M059J (cell line): ENCODE results near the gene HSPA14. TPM values are rescaled to one million over a fixed set of nuclear protein-coding genes. Genes with fewer than 3 reads are reported as not detected.
"Not testable (repeated sequence)": the region's sequence is repeated elsewhere in the genome, so short reads cannot be mapped to it uniquely, and the experiment has no call there.

Source experiments
- DNase-seq: peaks from one replicate; pipeline ENCODE4 v3.0.0-alpha.2; 2012; ENCODE audit warnings: low read depth
- total RNA-seq: library from RNA; depleted of rRNA; stranded (reverse); fragments of >200 nt; shearing (Covaris generic); gene quantifications from 2 replicates; pipeline ENCODE4 v1.2.3, GENCODE V29; 2014; rRNA removed

Gene HSPA14
- total RNA-seq, 1 experiment from 2014 or later, result 20.2 TPM

DNA sequence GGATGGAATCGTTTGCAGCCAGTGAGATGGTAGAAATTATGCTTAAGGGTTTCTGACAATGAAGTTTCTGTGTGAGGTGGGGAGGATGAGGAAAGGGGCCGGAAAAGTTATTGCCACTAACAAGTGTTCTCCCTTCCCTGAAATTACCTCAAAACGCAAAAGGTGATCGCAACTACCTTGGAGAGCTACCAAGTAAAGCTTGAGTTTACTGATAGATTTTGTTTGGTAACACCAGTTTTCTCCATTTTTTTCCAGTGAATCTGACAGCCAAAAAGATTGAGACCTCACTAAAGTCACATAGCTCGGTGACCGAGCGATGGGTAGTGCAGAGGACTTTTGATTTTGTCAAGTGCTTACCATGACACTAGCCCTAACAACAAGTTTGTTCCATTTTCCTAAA lies 42.1 kb downstream of the HSPA14 start:
- no peak for DNase-seq

DNA sequence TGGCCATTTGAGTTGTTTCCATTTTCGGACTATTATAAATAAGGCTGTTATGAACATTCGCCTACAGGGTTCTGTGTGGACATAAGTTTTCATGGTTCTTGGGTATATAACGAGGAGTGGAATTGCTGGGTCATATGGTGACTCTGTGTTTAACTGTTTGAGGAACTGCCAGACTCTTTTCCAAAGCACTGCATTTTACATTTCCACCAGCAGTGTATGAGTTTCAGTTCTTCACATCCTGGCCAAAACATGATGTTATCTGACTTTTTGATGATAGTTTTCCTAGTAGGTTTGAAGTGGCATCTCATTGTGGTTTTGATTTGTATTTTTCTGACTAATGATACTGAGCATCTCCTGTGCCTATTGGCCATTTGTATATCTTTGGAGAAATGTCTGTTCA lies 46.0 kb downstream of the HSPA14 start:
- peak; percentile 6 for DNase-seq

DNA sequence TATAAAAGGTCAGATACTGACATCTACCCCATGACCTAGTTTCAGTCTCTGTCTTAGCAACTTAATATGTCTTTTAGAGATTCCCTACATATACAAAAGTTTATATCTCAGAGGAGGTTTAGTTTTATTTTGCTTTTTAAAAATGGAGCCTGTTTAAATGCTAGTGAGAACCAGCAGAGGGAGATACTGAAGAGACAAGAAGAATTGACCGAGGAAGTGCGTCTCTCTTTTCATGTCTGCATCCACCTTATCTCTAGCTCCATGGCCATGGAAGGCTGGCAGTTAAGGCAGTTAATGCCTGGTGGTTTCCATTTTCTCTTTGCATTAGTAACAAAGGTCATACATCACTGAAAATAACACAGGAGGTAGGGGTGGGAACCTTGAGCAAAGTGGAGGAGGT lies 51.2 kb downstream of the HSPA14 start:
- no peak for DNase-seq

- DNase-seq, result no peak
Measured at GRCh38 chr10:14891151-14891550, 53.0 kb downstream of the HSPA14 start.

- peak; percentile 26 for DNase-seq
Measured at GRCh38 chr10:14904316-14904732, 66.2 kb downstream of the HSPA14 start.

- DNase-seq, result no peak
Measured at GRCh38 chr10:14904864-14905263, 66.8 kb downstream of the HSPA14 start.

DNA sequence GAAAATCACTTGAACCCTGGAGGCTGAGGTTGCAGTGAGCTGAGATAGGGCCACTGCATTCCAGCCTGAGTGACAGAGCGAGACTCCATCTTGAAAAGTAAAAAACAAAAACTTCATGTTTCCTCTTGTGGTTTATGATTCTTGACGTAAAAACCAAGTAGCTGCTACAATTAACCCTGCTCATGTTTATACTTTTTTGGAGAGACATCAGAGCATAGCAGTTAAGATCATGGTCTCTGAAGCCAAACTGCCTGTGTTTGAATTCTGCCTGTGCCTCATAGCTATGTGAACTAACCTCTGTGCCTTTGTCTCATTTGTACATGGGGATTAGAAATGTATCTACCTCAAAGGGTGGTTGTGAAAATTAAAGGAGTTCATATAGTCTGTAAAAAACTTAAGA lies 67.8 kb downstream of the HSPA14 start:
- no peak for DNase-seq

GRCh38 chr10:14906765-14907164 lies 68.7 kb downstream of the HSPA14 start:
- DNase-seq, result no peak

DNA sequence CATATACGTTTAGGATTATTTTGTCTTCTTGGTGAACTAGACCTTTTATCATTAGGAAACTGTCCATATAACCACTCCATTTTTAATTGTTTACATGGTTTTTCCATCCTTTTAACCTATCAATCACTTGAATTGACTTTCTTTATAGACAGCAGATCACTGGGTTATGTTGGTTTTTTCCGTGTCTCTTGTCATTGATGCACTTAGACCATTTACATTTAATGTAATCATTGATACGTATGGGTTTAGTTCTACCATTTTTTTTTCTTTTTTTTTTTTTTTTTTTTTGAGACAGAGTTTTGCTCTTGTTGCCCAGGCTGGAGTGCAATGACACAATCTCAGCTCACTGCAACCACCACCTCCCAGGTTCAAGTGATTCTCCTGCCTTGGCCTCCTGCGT lies 69.5 kb downstream of the HSPA14 start:
- not testable (repeated sequence) for DNase-seq

GRCh38 chr10:14909101-14909500 lies 71.0 kb downstream of the HSPA14 start:
- DNase-seq, result no peak

DNA sequence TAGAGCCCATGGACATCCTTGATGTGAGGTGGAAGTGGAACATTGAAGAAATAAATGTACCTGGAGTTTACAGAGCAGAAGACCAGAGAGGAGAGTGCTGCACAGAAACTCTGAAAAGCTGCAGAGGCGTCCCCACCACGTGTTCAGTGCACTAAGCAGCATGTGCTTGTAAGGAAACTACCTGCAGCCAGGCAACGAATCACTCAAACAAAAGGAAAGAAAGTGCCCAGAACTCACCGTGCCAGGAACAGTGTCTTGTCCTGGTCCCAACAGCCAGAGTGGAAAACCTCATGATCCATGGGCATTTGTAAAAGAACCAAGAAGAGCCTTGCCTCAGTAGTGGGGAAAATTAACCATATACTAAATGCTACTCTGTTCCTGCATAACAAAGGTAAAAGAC lies 72.8 kb downstream of the HSPA14 start:
- no peak for DNase-seq

GRCh38 chr10:14911801-14912200 lies 73.7 kb downstream of the HSPA14 start:
- no peak for DNase-seq

DNA sequence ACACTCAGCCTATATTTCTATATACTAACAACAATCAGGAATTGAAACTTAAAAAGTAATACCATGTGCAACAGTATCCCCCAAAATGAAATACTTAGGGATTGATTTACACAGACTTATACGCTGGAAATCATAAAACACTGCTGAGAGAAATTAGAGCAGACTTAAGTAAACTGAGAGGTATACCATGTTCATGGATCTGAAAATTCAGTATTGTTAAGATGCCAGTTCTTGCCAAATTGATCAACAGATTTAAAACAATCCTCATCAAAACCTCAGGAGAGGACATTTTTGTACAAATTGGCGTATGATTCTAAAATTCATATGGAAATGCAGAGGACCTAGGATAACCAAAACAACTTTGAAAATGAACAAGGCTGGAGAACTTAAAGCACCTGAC lies 78.5 kb downstream of the HSPA14 start:
- no peak for DNase-seq

- no peak for DNase-seq
Measured at GRCh38 chr10:14917827-14918226, 79.7 kb downstream of the HSPA14 start.

DNA sequence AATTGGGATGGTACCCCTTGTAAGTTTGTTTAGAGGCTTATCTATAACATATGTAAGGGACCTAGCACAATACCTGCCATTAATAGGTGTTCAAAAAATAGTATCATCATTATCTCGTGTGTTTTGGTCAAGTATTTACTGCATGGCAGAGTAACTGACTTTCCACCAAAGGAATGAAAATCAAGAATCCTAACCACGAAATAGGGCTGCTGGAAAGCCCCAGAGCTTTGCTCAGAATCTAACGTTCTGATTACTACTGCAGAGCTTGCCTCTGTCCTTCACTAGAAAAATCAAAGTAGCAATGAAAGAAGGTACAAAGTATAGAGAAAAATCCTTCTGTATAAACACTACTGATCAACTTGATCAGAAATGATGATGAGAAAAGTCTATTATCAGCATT lies 80.9 kb downstream of the HSPA14 start:
- DNase-seq, result no peak

Other genes with a start within 250 kb of the HSPA14 start
- gene FAM107B, start 63.4 kb upstream of the HSPA14 start, total RNA-seq, result 15.0 and 18.4 TPM in 2 replicates
- gene CDNF, start 269 bp upstream of the HSPA14 start, total RNA-seq, result not detected in 2 replicates
- 14.2 and 15.1 TPM in 2 replicates for gene MSANTD7, start within 50 bp of the HSPA14 start, total RNA-seq
- 20.9 and 23.8 TPM in 2 replicates for gene SUV39H2, start 40.6 kb downstream of the HSPA14 start, total RNA-seq
- 6.3 and 9.7 TPM in 2 replicates for gene DCLRE1C, start 115.8 kb downstream of the HSPA14 start, total RNA-seq
- gene MEIG1, start 121.1 kb downstream of the HSPA14 start, total RNA-seq, result not detected in 2 replicates
- 0.52 TPM in 1 of 2 replicates, not detected in the other for gene OLAH, start 205.6 kb downstream of the HSPA14 start, total RNA-seq